ENCODE results near the gene ZDHHC4. TPM values are rescaled to one million over a fixed set of nuclear protein-coding genes. Genes with fewer than 3 reads are reported as not detected.

ZDHHC4 gene
- total RNA-seq, 4 donors from 2014 or later: 68.8 to 97.3 (median 81.4) TPM

DNA sequence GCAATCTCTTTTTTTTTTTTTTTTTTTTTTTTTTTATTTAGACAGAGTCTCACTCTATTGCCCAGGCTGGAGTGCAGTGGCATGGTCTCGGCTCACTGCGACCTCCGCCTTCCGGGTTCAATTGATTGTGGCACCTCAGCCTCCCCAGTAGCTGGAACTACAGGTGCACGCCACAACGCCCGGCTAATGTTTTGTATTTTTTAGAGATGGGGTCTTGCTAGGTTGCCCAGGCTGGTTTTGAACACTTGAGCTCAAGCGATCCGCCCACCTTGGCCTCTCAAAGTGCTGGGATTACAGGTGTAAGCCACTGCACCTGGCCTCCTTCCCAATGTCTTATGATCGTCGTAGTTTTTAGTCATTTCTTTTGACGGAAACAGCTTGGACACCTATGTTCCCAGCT, 31.5 kb downstream of the ZDHHC4 start:
- TF ChIP-seq CTCF (IDR thresholded peaks at IDR 0.05) (no peak), POLR2A (IDR thresholded peaks at IDR 0.05) (no peak)
- Histone ChIP-seq H3K36me3 (peaks cover 8 to 16% of the 10 kb centered on the region in 2 donors), H3K27me3 (no peaks in the 10 kb centered on the region), H3K4me1 (no peaks in the 10 kb centered on the region), H3K9me3 (no peaks in the 10 kb centered on the region), H3K4me3 (replicated peaks in 1 of 3) (no peak overlapping the region), H3K27ac (no peak overlapping the region)
- no peak for DNase-seq
- WGBS, 2 donors: 94 to 96% methylated on average over 12 of the region's 12 CpGs
- intact Hi-C loops (cut with DNase I): no loop called here

GRCh38 chr7:6612819-6613218, 35.6 kb downstream of the ZDHHC4 start:
- Histone ChIP-seq H3K36me3 (peaks cover 6% of the 10 kb centered on the region in 2 donors), H3K9me3 (no peaks in the 10 kb centered on the region), H3K4me3 (replicated peaks in 1 of 3) (no peak overlapping the region), H3K27ac (no peak overlapping the region), H3K27me3 (no peaks in the 10 kb centered on the region), H3K4me1 (peaks cover 6 to 15% of the 10 kb centered on the region in 2 donors)
- DNase-seq: no peak
- intact Hi-C loops (cut with DNase I): no loop called here
- 70 to 75% methylated on average over 7 of the region's 7 CpGs for WGBS, 2 donors
- no peak for TF ChIP-seq POLR2A (IDR thresholded peaks at IDR 0.05)

DNA sequence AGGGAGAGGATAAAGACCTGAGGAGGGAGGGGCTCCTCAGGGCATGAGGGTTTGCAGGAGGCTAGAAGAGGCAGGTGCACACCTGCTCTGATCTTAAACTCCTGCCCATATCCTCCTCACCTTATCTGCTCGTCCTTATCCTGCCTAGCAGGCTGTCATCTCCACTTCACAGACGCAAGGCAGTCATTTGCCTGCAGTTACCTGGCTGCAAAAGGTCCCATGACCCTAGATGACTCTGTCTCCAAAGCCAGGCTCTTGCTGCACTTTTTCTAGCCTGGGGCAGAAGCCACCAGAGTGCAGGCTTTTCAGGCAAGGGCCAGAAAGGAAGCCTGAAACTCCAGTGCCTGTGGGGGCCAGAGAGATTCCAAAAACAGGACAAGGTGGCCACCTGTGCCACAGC, 36.5 kb downstream of the ZDHHC4 start:
- Histone ChIP-seq H3K36me3 (no peaks in the 10 kb centered on the region), H3K9me3 (no peaks in the 10 kb centered on the region), H3K27me3 (no peaks in the 10 kb centered on the region), H3K4me3 (replicated peaks in 1 of 3) (no peak overlapping the region), H3K27ac (no peak overlapping the region), H3K4me1 (peaks cover 6 to 15% of the 10 kb centered on the region in 2 donors)
- no peak for DNase-seq
- 33 to 44% methylated on average over 2 of the region's 2 CpGs for WGBS, 2 donors
- TF ChIP-seq CTCF (IDR thresholded peaks at IDR 0.05): no peak
- TF ChIP-seq POLR2A (IDR thresholded peaks at IDR 0.05): no peak
- intact Hi-C loops (cut with DNase I): no loop called here

GRCh38 chr7:6614953-6615722, 37.9 kb downstream of the ZDHHC4 start, which contains the start of gene ZNF853:
TSS of gene ZNF853 (plus strand) at chr7:6615610. CDS start at chr7:6616175, 565 bp downstream.
- peak within 1 kb of the TSS in 1 of 3 donors; percentile 17 for H3K27ac ChIP-seq
- peak; percentile 13 to 30 for DNase-seq
- no peak for TF ChIP-seq POLR2A (IDR thresholded peaks at IDR 0.05)
- TF ChIP-seq CTCF (IDR thresholded peaks at IDR 0.05): peak in 1 of 6 experiments; percentile 4

GRCh38 chr7:6615723-6616555, 38.7 kb downstream of the ZDHHC4 start:
- no peak for TF ChIP-seq POLR2A (IDR thresholded peaks at IDR 0.05)
- TF ChIP-seq CTCF (IDR thresholded peaks at IDR 0.05): no peak
- Histone ChIP-seq H3K27ac (no peak overlapping the region), H3K9me3 (no peaks in the 10 kb centered on the region), H3K4me3 (replicated peaks in 1 of 3) (peak overlapping the region; percentile 10 to 83 (median 22)), H3K4me1 (peaks cover 6 to 15% of the 10 kb centered on the region in 2 donors), H3K36me3 (no peaks in the 10 kb centered on the region), H3K27me3 (no peaks in the 10 kb centered on the region)
- DNase-seq: peak; percentile 60 to 71
- intact Hi-C loops (cut with DNase I): no loop called here
- 47 to 61% methylated on average over 8 to 10 of the region's 63 CpGs for WGBS, 2 donors

More at GRCh38 chr7:6614953-6615722, 37.9 kb downstream of the ZDHHC4 start, which contains the start of gene ZNF853:
- intact Hi-C loops (cut with DNase I): no loop called here
- Histone ChIP-seq H3K4me3 (replicated peaks in 1 of 3) (peak within 1 kb of the TSS; percentile 10 to 83 (median 22)), H3K4me1 (peaks cover 6 to 15% of the 10 kb centered on the region in 2 donors), H3K9me3 (no peaks in the 10 kb centered on the region), H3K27me3 (no peaks in the 10 kb centered on the region), H3K36me3 (no peaks in the 10 kb centered on the region)
- WGBS, 2 donors: 49 to 58% methylated on average over 5 to 6 of the region's 91 CpGs
